ENCODE results near the gene MDM2.
"Not testable (repeated sequence)": the region's sequence is repeated elsewhere in the genome, so short reads cannot be mapped to it uniquely, and the experiment has no call there.

MDM2 gene

DNA sequence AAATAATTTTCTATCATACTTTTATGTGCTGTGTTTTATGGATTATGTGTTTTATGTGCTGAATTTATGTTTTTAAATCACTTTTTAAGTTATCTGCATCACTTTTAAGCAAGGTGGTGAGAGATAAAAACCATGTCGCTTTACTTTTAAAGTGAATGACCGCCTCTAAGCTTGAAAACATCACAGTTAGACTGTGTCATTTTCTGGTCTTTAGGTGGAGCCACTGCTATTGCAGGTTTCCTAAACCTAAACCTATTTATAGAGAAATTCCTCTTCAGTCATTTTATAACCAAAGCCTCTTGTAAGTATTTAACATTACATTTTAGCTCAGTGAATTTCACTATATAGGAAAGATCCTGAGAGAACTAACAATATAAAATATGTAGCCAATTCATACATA lies 21.0 kb upstream of the MDM2 start:
- DNase-seq (ENCODE audit: low read depth) = no peak

DNA sequence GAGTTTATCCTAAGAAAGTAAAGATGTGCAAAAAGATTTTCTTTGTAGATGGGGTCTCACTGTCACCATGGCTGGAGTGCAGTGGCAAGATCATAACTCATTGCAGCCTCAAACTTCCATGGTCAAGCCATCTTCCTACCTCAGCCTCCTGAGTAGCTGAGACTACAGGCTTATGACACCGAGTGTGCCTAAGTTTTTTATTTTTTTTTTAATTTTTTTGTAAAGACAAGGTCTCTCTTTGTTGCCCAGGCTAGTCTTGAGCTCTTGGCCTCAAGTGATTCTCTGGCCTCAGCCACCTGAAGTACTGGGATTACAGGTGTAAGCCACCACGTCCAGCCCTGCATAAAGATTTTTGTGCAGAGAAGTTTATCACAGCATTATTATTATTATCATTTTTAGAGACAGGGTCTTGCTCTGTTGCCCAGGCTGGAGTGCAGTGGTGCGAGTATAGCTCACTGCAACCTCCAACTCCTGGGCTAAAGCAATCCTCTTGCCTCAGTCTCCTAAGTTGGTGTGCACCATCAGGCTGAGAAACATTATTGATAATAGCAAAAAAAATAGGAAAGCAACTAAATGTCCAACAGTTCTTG lies 19.3 kb upstream of the MDM2 start:
- no peak for DNase-seq (ENCODE audit: low read depth)

DNA sequence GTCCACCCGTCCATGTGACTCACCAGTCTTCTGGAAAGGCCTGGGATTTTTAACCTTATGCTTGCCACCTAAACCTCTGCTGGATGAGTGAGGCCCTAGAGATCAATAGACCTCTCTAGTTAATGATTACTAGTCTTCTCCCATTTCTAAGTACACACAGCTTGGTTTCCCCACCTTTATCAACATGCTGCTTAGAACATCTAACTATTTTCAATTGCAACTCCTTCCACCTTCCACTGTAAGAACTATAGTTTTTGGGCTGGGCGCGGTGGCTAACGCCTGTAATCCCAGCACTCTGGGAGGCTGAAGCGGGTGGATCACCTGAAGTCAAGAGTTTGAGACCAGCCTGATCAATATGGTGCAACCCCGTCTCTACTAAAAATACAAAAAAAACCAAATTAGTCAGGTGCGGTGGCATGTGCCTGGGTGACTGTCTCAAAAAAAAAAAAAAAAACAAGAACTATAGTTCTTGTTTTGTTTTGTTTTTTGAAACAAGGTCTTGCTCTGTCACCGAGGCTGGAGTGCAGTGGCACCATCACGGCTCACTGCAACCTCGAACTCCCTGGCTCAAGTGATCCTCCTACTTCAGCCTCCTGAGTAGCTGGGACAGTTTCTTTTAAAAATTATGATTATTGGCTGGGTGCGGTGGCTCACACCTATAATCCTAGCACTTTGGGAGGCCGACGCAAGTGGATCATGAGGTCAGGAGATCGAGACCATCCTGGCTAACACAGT lies 18.7 kb upstream of the MDM2 start:
- no peak for DNase-seq (ENCODE audit: low read depth)

DNA sequence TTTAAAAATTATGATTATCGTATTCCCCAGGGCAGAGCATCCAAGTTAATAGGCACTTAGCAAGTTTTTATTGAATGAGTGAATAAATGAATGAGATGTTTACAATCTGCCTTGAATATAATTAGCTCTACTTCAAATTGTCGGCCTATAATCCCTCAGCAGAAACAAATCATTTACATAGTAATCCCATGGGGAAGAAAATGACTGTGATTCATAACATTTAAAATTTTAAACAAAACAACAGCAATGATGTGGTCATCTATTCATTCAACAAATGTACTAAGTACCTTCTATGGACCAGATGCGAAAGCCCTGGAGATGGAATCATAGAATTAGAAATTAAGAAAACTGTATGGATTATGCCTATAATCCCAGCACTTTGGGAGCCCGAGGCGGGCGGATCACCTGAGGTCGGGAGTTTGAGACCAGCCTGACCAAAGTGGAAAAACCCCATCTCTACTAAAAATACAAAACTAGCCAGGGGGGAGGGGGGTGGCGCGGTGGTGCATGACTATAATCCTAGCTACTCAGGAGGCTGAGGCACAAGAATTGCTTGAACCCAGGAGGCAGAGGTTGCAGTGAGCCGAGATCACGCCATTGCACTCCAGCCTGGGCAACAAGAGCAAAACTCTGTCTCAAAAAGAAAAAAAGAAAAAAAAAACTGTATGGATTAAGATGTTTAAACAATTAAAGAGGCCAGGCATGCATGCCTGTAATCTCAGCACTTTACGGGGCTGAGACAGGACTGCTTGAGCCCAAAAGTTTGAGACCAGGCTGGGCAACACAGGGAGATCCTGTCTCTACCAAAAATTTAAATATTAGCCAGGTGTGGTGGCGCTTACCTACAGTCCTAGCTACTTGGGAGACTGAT lies 17.7 kb upstream of the MDM2 start:
- no peak for DNase-seq (ENCODE audit: low read depth)

DNA sequence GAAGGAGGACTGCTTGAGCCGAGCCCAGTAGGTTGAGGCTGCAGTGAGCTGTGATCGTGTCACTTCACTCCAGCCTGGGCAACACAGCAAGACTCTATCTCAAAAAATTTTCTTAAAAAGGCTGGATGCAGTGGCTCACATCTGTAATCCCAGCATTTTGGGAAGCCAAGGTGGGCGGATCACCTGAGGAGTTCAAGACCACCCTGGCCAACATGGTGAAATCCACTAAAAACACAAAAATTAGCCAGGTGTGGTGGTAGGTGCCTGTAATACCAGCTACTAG lies 17.1 kb upstream of the MDM2 start:
- DNase-seq (ENCODE audit: low read depth) = no peak

DNA sequence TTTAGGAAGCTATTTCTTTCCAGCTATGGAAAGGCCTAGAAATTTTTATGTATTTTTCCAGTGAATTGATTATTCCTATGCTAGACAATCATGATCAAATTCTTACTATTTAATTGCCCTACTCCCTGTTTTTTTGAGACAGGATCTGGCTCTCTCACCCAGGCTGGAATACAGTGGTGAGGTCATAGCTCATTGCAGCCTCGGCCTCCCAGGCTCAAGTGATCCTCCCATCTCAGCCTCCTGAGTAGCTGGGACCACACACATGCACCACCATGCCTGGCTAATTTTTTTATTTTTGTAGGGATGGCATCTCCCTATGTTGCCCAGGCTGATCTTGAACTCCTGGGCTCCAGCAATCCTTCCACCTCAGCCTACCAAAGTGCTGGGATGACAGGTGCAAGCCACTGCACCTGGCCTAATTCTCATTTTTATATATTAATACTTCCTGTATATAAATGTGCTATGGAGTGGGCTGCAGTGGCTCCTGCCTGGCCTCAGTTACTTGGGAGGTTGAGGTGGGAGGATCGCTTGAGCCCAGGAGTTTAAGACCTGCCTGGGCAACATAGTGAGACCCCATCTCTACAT lies 16.0 kb upstream of the MDM2 start:
- DNase-seq (ENCODE audit: low read depth) = no peak

DNA sequence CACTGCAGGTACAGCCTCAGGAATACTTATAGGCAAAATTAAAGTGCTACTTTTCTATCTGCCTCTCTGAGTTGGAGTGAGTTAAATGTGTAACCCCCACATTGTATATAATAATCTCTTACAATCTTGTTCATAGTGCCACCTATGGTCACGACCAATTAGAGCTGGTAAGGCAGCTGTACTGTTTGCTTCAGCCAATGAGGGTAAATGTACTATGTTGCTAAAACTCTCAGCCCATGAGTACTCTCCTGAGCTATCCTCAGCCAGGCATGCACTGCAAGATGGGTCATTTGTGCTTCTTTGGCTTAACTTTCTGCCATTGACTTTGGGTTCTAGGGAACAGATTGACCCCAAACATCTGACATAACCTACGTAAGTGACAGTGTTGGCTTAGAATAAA lies 15.0 kb upstream of the MDM2 start:
- DNase-seq (ENCODE audit: low read depth) = no peak

DNA sequence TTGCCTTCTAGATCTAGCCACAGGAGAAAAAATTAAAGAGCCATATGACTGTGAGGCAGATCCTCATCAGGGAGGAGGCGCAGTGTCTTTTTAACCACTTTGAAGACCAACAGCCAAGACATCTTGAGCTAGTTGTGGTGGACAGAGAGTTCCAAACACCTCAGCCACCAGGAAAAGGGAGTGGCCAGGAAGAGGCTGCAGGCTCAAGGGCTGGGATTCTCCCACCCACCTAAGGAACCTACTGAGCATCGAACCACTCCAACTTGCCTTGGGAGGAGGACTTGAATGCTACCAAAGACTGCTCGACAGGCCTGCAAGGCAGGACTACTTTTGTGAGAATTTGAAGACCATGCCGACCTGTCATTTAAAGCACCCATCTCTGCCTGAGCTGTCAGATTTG lies 14.5 kb upstream of the MDM2 start:
- DNase-seq (ENCODE audit: low read depth) = no peak

DNA sequence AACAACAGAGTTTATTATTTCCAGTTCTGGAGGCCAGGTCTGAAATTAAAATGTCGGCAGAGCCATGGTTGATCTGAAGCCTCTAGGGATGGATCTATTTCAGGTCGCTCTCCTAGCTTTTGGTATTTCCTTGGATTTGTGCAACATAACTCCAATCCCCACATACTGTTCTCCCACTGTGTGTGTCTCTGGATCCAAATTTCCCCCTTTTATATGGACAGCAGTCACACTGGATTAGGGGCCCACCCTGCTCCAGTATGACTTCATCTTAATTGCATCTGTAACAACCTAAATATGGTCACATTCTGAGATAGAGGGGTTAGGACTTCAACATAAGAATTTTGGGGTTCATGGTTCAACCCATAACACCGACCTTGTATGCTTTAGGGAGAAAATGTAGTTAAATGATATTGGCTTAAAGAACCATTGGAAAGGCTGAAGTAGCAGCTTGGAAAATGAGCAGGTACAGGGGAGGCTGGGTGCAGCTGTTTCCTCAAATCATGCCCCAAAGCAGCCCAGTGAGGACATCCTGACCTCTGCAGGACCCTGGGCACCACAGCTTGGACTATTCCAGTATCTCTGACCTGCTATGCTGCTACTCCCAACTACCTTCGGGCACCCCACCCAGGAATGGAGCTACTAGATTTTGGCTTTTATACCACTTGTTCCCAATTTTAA lies 13.9 kb upstream of the MDM2 start:
- no peak for DNase-seq (ENCODE audit: low read depth)

DNA sequence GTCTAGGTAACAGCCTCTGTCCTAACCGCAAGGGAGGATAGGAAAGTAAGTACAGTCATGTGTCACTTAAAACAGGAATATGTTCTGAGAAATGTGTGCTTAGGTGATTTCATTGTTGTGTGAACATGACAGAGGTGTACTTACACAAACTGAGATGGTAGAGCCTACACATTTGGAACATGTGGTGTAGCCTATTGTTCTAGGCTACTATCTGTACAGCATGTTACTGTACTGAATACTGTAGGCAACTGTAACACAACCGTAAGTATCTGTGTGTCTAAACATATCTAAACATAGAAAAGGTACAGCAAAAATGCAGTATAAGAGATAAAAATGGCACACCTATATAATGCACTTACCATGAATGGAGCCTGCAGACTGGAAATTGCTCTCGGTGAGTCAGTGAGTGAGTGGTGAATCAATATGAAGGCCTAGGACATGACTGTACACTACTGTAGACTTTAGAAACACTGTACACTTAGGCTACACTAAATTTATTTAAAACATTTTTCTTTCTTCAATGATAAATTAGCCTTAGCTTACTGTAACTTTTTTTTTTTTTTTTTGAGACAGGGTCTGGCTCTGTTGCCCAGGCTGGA lies 13.2 kb upstream of the MDM2 start:
- DNase-seq (ENCODE audit: low read depth) = no peak

DNA sequence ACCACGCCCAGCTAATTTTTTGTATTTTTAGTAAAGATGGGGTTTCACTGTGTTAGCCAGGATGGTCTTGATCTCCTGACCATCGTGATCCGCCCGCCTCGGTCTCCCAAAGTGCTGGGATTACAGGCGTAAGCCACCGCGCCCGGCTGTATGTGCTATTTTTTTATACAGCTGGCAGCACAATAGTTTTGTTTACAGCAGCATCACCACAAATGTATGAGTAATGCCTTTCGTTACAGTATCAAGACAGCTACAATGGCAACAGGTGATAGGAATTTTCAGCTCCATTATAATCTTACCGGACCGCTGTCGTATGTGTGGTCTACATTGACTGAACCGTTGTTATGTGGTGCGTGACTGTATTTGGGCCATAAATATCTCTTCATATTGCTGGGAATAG lies 11.6 kb upstream of the MDM2 start:
- no peak for DNase-seq (ENCODE audit: low read depth)

DNA sequence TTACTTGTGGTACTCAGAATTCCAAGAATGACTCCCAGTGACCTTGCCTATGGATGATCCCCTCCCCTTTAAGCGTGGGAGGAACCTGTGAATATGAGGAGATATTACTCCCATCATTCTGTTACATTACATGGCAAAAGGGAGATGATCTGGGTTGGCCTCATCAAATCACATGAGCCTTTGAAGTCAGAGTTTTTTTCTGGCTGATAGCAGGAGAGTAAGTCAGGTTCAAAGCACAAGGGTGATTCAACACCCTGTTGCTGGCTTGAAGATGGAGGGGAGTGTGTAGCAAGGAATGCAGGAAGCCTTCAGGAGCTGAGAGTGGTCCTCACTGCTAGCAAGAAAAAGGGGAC lies 9.1 kb upstream of the MDM2 start:
- no peak for DNase-seq (ENCODE audit: low read depth)

DNA sequence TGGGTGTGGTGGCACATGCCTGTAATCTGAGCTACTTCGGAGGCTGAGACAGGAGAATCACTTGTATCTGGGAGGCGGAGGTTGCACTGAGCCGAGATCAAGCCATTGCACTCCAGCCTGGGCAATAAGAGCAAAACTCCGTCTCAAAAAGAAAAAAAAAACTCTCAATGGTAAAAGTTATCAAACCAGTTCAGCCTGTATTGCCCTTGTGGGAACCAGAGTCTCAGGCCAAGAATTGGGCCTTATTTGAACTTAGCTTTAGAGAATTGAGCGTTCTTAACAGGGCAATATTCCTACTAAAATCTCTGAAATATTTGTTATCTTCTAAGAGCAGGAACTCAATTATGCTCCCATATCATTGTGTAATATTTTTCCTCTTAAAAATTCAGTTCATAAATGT lies 7.7 kb upstream of the MDM2 start:
- DNase-seq (ENCODE audit: low read depth) = no peak

DNA sequence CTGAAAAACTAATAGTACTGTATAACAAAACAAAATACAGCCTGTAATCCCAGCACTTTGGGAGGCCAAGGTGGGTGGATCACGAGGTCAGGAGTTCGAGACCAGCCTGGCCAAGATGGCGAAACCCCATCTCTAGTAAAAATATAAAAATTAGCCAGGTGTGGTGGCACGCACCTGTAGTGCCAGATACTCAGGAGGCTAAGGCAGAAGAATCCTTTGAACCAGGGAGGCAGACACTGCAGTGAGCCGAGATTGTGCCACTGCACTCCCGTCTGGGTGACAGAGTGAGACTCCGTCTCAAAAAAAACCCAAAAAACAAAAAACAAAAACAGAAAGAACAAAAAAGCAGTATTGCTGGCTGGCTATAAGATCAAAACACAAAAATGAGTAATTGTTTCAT lies 6.9 kb upstream of the MDM2 start:
- not testable (repeated sequence) for DNase-seq (ENCODE audit: low read depth)

DNA sequence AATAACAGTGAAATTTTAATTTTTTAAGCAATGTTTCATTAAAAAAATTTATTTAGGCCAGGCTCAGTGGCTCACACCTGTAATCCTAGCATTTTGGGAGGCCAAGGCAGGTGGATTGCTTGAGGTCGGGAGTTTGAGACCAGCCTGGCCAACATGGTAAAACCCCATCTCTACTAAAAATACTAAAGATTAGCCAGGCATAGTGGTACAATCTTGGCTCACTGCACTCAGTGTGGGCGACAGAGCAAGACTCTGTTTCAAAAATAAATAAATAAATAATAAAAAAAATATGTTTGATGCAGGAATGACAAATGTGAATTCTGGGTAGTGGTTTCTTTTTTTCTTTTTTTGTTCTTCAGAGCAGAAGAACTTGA lies 5.6 kb upstream of the MDM2 start:
- not testable (repeated sequence) for DNase-seq (ENCODE audit: low read depth)

DNA sequence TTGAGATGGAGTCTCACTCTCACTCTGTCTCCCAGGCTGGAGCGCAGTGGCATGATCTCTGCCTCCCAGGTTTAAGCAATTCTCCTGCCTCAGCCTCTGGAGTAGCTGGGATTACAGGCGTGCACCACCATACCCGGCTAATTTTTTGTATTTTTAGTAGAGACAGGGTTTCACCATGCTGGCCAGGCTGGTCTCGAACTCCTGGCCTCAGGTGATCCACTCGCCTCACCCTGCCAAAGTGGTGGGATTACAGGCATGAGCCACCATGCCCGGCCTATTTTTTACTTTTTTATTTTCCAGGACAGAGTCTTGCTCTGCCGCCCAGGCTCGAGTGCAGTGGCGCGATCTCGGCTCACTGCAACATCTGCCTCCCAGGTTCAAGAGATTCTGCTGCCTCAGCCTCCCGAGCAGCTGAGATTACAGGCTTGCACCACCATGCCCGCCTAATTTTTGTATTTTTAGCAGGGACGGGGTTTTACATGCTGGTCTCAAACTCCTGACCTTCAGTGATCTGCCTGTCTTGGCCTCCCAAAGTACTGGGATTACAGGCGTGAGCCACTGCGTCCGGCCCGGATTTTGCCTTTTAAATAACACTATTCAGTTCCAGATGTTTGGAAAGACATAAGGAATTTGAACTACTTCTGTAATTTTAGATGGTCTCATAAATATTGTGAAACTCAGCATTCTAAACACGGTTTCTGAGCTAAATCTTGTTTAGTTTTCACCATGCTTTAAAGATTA lies 4.9 kb upstream of the MDM2 start:
- DNase-seq (ENCODE audit: low read depth) = not testable (repeated sequence)

DNA sequence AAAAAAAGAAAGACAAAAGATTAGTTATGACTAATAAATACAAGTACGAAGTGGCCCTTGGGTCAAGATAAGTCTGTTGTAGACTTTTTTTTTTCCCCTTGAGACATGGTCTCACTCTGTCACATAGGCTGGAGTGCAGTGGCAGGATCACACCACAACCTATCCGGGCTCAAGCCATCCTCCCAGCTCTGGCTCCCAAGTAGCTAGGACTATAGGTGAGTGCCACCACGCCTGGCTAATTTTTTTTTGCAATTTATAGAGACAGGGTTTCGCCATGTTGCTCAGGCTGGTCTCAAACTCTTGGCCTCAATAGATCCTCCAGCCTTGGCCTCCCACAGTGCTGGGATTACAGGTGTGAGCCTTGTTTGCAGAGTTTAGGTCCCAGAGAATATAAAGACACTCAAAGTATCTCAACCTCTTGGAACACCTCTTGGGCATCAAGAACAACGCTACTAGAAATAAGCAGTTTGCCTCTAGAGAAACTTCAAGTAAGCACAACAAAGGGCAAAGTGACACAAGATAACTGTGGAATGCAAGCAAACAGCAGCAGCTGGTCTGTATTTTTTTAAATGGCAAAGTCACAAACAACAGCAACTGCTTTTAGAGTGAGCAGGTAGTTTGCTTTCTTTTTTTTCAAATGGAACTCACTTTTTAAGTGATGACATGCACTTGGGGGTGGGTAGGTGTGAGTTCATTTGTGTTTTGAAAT lies 3.9 kb upstream of the MDM2 start:
- DNase-seq (ENCODE audit: low read depth) = no peak

DNA sequence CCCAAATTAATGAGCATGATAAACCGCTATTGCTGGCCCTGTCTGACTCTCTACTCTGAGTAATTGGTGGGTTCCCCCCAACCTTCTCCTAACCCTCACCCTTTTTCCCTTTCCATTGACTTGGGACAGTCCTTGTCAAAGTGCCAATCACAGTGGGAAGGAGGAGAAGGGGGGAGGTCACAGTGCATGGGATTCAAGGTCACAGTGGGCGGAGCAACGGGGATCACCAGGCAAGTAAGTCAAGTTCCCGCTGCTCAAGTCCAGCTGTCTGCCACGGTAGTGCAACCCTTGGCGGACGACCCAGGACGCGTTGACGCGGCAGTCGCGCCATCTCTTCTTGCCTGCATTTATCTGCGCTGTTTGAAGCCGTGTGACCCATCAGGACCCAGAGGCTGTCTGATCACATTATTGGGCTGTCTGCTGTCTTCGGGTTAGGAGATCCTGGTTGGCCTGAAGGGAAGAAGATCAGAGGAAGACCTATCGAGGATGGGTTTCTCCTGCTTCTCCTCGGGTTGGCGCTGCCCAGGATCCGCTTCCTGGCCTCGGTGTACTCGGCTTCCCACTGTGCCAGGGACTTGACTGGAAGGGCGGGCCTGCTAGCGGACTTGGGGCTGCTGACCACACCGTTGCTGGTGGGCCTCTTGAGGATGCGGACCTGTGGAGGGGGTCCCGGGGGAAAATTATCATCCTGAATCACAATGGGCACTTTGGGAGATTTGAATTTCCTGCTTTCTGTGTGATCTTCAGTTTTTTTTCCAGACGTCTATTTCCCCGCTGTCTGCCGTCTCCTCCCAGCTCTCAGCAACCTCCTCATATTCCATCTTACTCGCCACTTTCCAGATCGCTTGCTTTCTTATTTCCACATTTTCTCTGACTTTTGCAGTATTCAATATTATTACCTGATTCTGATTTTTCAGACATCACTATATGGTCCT lies 3.1 kb upstream of the MDM2 start:
- DNase-seq (ENCODE audit: low read depth) = no peak

DNA sequence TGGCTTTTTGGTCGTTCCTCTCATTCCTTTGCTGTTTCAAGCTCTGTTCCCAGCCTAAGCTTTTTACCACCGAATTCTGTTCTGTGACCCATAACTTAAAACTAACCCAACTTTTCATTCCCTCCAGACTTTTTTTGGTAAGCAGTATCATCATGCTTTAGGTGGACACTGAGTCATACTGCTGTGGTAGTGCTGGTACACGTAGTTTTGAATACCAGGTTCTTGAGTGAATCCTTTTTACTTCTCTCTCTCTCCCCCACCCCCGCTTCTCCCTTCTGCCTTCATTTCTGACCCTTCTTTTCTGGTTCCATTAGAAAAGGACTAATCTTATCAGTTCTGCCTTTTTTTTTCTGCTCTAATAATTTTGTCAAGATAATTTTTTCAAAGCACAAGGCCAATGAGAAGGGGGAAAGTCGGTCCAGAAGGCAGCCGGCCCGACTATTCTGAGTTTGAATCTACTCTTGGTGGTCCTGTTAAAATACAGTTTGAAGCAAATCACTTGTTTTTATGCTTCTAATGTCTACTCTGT lies 2.3 kb upstream of the MDM2 start:
- DNase-seq (ENCODE audit: low read depth) = no peak
